Skeletal muscle cell (primary cell): Measurements from ENCODE around the gene ZNRF4.
A peak's percentile ranks its signal among the peaks of the same experiment; 100 is the strongest.
"Not testable (repeated sequence)": the region's sequence is repeated elsewhere in the genome, so short reads cannot be mapped to it uniquely, and the experiment has no call there.

Source experiments
- DNase-seq: peaks from one replicate; pipeline ENCODE4 v3.0.0-alpha.2; 2010; ENCODE audit warnings: low read depth
- H3K4me3 ChIP-seq: 2 replicates; pipeline ENCODE4 v1.5.1; 2011; ENCODE audit warnings: low read depth, mild to moderate bottlenecking, control low read depth, low read length, moderate library complexity

The ZNRF4 gene, protein sequence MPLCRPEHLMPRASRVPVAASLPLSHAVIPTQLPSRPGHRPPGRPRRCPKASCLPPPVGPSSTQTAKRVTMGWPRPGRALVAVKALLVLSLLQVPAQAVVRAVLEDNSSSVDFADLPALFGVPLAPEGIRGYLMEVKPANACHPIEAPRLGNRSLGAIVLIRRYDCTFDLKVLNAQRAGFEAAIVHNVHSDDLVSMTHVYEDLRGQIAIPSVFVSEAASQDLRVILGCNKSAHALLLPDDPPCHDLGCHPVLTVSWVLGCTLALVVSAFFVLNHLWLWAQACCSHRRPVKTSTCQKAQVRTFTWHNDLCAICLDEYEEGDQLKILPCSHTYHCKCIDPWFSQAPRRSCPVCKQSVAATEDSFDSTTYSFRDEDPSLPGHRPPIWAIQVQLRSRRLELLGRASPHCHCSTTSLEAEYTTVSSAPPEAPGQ

DNA sequence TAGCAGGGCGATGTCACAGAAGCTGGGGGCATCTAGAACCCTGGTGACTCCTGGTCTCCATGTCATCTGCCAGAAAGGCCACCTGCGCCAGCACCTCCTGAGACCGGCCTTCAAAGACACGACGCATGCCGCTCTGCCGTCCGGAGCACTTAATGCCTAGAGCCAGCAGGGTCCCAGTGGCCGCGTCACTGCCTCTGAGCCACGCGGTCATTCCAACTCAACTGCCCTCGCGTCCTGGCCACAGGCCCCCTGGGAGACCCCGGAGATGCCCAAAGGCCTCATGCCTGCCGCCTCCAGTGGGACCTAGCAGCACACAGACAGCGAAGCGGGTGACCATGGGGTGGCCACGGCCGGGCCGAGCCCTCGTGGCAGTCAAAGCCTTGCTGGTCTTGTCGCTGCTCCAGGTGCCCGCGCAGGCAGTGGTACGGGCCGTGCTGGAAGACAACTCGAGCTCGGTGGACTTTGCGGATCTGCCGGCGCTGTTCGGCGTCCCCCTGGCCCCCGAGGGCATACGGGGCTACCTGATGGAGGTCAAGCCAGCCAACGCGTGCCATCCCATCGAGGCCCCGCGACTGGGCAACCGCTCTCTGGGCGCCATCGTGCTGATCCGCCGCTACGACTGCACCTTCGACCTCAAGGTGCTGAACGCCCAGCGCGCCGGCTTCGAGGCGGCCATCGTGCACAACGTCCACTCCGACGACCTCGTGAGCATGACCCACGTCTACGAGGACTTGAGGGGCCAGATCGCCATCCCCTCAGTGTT lies at the start of gene ZNRF4:
Gene ZNRF4, plus strand, starts transcription at position 51 of the 763 bp plus-strand sequence. Its CDS starts 75 bp downstream, at position 126.
- H3K4me3 ChIP-seq, result no peak within 1 kb of the TSS
- DNase-seq, result no peak

DNA sequence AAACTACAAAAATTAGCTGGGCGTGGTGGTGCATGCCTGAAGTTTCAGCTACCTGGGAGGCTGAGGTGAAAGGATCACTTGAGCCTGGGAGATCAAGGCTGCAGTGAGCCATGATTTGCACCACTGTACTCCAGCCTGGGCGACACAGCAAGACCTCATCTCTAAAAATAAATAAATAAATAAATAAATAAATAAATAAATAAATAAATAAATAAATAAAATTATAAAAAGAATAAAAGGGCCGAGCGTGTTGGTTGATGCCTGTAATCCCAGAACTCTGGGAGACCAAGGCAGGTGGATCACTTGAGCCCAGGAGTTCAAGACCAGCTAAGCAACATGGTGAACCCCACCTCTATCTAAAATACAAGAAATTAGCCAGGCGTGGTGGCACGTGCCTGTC lies 49.0 kb upstream of the ZNRF4 start:
- H3K4me3 ChIP-seq, DNase-seq: not testable (repeated sequence)

DNA sequence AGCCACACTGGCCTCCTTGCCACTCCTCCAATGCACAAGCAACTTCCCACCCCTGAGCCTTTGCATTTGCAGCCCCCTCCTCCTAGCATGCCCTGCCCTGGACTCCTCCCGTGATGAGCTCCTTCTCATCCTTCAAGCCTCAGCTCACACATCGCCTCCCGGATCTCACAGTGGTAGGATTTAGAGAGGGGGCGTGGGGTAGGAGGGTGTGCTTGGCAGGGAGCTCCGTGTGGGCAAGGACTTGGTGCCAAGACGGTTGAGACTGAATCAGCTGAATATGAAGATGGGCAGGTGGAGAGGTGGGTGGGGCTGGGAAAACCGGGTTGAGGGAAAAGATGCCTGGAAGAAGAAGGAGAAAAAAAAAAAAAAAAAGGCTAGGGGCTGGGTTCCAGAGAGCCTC lies 48.4 kb upstream of the ZNRF4 start:
- H3K4me3 ChIP-seq, result no peak overlapping the region
- no peak for DNase-seq

DNA sequence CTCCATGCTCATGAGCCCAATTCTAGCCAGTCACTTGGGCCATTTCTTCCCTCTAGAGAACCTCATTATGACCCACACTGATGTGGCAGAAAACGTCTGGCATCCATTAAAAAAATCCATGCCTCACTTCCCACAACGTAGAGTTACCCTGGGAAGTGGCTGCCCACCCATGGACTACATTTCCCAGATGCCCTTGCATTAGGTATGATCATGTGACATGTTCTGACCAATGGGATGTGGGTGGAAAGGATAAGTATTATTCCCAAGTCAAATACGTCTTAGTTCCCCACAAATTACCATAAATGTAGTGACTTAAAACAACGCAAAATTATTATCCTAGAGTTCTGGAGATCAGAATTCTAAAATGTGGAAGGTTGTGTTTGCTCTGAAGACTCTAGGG lies 47.9 kb upstream of the ZNRF4 start:
- no peak for DNase-seq
- H3K4me3 ChIP-seq, result no peak overlapping the region

DNA sequence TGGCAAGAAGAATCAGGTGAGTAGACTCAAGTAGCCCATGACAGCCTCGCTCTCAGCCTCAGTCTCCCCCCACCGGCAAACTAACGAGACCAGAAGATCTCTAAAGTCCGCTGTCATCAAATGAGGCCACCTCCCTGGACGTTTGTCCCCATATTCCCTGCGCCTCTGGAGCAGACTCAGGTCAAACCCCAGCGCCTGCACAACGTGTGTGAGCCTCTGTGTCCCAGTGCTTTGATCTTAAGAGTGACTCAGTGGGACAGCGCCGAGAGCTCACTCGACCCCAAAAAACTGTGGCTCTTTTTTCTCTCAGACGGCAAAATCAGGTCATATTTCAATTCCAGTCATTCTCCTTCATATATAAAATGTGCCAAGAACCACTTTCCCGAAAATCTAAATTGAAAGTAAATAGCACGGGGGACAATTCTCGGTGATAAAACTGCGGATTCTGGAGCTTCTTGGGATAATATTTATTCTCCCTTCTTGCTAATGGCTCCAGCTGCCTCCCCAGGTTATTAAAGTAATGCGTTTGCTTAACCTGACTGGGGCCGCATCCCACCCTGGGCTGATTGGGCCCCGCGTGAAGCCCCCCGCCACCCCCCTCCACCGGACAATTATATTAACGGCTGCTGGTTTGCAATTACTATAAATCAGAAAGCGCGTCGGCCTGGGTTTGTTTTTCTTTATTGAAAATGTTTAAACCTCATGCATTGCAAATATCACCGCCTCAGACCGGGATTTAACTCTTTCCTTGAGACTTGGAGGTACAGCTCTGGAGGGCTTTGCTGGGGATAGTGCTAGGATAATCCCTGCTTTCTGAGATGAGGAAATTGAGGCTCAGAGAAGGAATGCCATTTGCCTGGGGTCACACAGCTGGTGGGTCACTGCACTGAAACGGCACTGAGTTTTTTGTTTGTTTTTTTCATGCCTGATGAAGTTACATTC lies 37.5 kb upstream of the ZNRF4 start:
- no peak for DNase-seq
- no peak overlapping the region for H3K4me3 ChIP-seq

DNA sequence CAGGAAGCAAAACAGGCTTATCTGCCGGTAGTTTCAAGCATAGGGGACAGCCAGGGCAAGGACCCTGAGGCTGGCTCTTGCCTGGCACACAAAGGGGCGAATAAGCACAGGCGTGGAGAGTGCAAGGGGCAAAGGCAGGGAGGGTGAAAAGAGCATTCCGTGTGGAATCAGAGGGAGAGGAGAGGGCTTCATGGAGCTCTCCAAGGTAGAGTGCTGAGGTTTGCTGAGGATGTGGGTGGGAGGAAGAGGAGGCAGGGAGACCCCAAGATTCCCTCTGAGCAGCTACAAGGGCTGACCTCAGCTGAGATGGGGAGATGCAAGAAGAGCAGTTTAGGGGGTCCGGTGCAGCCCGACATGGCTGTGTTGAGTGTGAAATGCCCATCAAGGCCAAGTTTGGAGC lies 36.5 kb upstream of the ZNRF4 start:
- DNase-seq, result no peak
- H3K4me3 ChIP-seq, result no peak overlapping the region

DNA sequence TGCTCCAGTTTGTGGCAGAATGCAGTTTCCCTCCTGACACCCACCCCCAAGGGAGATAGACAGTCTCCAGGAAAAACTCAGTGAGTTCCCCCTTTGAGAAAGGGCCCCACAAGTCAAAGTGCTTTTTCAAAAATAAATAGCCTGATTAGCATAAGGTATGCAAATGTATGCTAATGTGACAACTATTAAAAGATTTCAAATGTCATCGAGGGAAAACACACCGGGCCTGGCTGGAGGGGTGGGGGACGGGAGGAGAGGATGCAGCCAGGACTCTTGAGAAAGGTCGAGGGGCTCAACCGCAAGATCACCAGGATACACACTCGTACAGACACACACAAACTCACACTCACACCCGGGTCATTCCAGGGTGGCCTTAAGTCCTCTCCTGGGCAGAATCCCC lies 34.3 kb upstream of the ZNRF4 start:
- no peak overlapping the region for H3K4me3 ChIP-seq
- DNase-seq, result no peak

DNA sequence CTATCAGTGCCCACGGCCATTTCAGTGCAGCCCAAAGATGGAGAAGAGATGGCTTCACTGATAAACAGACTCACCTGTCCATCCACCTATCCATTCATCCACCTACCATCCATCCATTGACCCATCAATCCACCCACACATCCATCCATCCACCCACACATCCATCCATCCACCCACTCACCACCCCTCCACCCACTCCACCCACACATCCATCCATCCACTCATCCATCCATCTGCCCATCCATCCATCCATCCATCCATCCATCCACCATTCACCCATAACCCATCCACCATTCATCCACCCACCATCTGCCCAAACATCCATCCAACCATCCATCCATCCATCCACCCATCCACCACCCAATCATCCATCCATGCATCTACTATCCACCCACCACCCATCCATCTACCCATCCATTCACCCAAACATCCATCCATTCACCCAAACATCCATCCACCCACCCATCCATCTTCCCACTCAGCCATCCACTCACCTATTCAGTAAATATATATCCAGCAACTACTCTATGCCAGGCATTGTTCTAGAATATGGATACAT lies 31.6 kb upstream of the ZNRF4 start:
- DNase-seq, result no peak
- no peak overlapping the region for H3K4me3 ChIP-seq

DNA sequence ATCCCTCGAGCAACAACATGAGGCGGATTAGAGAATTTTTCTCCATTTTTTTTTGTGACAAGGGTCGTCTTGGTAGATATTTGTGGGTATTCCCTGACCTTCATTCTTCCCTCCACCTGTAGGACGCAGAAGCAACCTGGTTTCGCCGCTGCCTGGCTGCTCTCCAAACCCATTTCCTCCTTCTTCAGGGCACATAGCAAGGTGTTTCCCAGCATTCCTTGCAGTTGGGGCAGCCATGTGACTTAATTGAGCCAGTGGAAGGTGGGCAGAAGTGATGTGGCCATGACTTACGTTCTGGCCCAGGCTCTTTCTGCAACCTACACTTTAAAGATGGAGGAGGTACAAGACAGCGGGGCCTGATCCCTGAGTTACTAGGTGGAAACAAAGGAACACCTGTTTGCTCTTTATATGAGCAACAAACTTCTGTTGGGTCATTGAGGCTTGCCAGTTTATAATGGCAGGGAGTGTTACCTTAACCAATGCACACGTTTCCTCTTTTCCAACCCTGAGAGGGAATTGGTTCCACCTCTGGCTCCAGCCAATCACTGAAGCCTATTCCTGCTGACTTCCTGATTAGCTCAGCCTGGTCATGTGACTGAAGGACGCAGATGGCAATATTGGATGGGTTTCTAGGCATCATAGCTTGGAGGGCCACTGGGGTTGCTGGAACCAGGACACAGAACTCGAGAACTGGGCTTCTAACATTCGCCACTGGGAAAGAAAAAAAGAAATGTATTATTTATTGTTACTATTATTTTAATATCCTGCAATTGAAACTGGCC lies 30.8 kb upstream of the ZNRF4 start:
- no peak for DNase-seq

DNA sequence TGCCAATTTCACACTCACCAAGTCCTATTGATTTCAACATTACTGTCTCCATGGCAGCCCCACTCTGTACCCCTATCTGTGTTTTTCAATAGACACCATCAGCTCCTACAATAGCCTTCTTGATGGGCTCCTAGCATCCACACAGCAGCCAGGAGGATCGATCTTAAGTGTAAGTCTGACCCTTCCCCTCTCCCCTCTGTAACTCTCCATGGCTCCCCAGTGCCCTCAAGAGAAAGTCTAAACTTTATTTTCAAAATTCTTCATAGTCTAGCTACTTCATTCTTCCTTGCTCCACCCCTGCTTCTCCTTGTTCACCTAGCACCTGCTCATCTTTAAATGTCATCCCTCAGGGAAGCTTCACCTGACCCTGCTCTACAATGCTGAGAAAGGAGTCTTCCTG lies 30.0 kb upstream of the ZNRF4 start:
- no peak for DNase-seq
- no peak overlapping the region for H3K4me3 ChIP-seq

More for the DNA sequence above, 30.8 kb upstream of the ZNRF4 start:
- H3K4me3 ChIP-seq, result no peak overlapping the region

DNA sequence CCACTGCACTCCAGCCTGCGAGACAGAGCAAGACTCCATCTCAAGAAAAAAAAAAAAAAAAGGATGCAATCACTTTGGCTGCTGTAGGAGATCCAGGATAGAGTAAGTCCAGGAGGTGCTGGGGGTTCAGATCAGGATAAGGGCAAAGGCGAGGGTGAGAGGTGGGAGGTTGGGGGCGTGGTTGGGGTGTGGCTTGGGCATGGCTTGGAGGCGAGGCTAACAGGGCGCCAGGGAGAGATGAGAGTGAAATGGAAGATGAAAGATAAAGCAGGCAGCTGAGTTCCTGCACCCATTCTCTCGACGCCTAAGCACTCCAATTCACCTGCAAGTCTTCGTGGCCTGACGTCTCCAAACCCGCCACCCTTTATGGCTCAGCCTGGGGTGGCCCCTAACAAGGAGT lies 25.0 kb upstream of the ZNRF4 start:
- no peak overlapping the region for H3K4me3 ChIP-seq
- DNase-seq, result no peak

DNA sequence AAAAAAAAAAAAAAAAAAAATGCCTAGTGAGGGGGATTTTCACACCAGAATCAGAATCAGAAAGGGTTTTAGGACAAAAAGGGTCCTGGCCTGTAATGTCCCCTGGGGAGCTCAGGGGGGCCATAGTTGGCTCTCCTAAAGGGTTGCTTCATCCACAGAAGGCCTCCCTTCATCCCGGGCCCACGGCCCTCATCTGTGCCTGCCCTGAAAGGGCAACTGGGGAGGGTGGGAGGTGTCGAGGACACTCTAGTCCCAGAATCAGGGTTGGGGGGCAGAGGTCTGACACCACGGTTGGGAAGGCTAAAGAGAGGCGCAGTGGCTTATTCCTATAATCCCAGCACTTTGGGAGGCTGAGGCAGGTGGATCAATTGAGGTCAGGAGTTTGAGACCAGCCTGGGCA lies 22.5 kb upstream of the ZNRF4 start:
- DNase-seq, result no peak
- H3K4me3 ChIP-seq, result no peak overlapping the region

DNA sequence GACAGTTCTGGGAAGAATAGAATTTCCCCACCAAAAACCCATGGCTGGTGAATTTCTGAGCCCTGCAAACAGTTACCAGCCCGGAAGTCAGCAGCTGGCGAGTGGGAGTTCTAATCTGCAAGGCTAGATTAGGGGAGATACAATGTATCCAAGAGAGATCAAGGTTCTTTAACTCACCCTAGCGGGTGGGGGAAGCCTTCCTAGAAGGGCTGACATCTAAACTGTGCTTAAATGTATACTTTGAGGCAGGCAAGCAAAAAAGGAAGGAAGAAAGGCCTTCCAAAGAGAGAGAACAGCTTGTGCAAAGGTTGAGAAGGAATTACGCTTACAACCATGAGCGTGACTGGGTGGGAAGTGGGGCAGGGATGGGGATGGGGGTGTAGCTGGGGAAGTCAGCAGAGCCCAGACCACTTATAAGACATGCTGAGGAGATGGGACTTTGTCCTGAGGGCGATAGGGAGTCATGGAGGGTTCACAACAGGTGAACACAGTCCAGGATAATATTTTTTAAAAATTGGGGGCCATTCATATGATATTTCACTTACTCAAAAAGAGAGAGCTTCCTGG lies 20.8 kb upstream of the ZNRF4 start:
- DNase-seq, result no peak
- H3K4me3 ChIP-seq, result no peak overlapping the region

DNA sequence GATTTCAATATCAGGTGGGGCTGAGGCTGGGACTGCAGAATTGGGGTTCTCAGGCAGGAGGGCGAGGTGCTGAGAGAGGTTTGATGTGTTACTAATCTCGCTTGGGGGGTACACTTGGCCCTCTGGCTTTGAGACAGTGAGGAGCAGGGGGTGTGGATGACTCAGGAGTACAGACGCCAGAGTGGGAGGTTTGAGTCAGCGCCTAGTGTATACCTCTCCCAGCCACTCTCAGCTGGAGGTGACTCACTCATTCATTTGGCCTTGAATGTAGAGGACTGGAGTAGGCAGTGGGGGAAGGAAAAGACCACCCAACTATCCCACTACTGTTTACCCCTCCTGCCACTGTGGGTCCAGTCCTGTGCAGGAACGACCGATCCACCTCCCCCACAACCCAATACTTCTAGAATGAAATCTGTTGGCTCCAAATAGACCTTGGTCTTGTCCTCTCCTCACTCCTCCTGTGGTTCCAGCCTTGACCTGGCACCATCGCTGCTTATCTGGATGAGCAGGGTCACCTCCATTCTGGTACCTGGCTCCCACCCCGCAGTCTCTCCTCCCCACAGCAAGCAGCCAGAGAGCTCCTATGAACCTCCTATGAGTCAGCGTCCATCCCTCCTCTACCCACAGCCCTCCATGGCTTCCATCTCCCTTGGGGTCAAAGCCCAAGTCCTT lies 20.1 kb upstream of the ZNRF4 start:
- H3K4me3 ChIP-seq, result no peak overlapping the region
- DNase-seq, result peak; percentile 51

DNA sequence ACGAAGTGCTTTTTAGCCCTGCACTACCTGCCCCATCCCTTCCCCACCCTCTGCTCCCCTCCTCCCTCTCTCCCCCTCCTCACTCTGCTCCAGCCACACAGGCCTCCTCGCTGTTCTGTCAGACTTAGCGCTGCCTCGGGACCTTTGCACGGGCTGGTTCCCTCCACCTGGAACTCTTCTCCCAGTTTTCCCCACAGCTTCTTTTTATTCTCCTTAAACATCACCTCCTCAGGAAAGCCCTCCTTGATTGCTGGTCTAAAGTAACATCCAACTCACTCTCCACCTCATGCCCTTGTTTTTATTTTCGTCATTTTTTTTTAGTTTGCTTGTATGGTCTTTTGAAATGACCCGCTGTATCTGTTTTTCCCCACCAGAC lies 19.6 kb upstream of the ZNRF4 start:
- no peak overlapping the region for H3K4me3 ChIP-seq
- no peak for DNase-seq

DNA sequence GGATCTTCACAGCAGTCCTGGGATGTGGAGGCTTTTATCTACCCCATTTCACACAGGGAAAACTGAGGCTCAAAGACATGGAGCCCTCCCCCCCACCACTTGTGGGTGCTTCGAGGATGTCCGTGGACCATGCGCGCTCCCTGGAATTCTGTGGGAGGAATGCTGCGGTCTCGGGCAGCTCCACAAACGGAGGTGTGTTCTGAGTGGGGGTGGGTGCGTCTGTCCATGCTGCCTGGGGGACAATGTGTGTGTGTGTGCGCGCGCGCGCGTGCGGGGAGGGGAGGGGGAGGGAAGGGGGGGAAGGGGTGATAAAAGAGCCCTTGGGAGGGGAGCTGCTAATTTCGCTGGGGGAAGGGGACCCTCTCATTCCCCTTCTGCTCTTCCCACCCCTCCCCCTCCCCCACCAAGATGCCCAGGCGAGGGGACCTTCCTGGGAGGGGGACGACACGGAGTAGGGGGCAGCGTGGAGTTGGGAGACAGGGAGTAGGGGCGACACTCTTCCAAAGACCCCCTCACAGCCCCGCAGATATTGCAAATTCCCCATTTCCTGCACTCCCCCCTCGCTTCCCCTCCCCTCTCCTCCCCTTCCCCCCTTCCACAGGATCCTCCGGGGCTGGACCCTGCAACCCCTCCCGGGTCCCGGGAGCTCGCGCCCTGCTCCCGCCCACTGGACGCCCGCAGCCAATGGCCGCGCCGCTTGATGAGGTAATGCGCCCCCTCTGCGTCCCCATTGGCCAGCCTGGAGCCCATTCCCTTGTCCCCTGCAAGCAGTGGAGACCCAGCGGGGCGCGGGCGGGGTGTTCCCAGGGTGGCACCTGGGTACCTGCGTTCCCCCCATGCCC lies 18.9 kb upstream of the ZNRF4 start:
- DNase-seq, result no peak
- H3K4me3 ChIP-seq, result peak overlapping the region; percentile 34

DNA sequence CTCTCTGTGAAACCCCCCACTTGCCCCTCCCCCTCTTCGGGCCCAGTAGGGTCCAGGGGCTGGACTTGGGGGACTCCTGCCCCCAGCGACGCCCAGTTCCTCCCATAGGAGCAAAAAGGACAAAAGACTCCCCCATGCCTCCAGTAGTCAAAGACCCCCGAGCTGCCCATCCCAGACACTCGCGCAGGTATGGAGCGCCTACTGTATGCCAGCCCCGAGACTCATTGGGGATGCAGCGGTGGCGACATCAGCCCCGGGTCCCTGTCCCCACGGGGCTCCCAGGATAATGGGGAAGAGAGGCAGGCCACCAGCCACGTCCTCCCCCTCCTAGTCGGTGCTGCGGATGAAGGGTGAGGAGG lies 18.3 kb upstream of the ZNRF4 start:
- DNase-seq, result no peak

More for the DNA sequence above, 18.3 kb upstream of the ZNRF4 start:
- H3K4me3 ChIP-seq, result peak overlapping the region; percentile 34
